Neural progenitor cell (in vitro differentiated cells): ENCODE data around the gene ODR4. TPM values are rescaled to one million over a fixed set of nuclear protein-coding genes. Genes with fewer than 3 reads are reported as not detected.
"Not testable (repeated sequence)": the region's sequence is repeated elsewhere in the genome, so short reads cannot be mapped to it uniquely, and the experiment has no call there.

Source experiments
- DNase-seq: peaks from one replicate; pipeline ENCODE4 v3.0.0-alpha.2; 2016; ENCODE audit warnings: low spot score
- H2AFZ ChIP-seq: fragments of 200-600 bp; sonication (generic); replicated peaks from 2 replicates; pipeline ENCODE4 v1.6.1; 2016; ENCODE audit warnings: antibody characterized with exemption
- H3F3A ChIP-seq: fragments of 200-600 bp; sonication (generic); 2 replicates; pipeline ENCODE4 v1.6.1; 2016; ENCODE audit warnings: antibody characterized with exemption, low read depth
- H3K27ac ChIP-seq: fragments of 200-600 bp; sonication (generic); 2 replicates; pipeline ENCODE4 v1.5.1; 2016; ENCODE audit warnings: mild to moderate bottlenecking
- H3K27me3 ChIP-seq: fragments of 200-600 bp; sonication (generic); 2 replicates; pipeline ENCODE4 v1.6.1; 2016; ENCODE audit warnings: mild to moderate bottlenecking, moderate library complexity
- H3K36me3 ChIP-seq: fragments of 200-600 bp; sonication (generic); 2 replicates; pipeline ENCODE4 v1.5.1; 2016
- H3K4me1 ChIP-seq: fragments of 200-600 bp; sonication (generic); 2 replicates; pipeline ENCODE4 v1.6.1; 2016; ENCODE audit warnings: mixed run types
- H3K4me2 ChIP-seq: fragments of 200-600 bp; sonication (generic); 2 replicates; pipeline ENCODE4 v1.6.1; 2016
- H3K4me3 ChIP-seq: fragments of 200-600 bp; sonication (generic); 2 replicates; pipeline ENCODE4 v1.5.1; 2016
- H3K79me2 ChIP-seq: fragments of 200-600 bp; sonication (generic); 2 replicates; pipeline ENCODE4 v1.6.1; 2016; ENCODE audit warnings: low read depth
- H3K9ac ChIP-seq: fragments of 200-600 bp; sonication (generic); 2 replicates; pipeline ENCODE4 v1.6.1; 2016
- H3K9me3 ChIP-seq: fragments of 200-600 bp; sonication (generic); 2 replicates; pipeline ENCODE4 v1.5.1; 2016; ENCODE audit warnings: low read depth
- H4K20me1 ChIP-seq: fragments of 200-600 bp; sonication (generic); 2 replicates; pipeline ENCODE4 v1.6.1; 2016; ENCODE audit warnings: low read depth
- H3K27ac Mint-ChIP-seq: 3 replicates; pipeline ENCODE4 v1.8.0; 2021; ENCODE audit warnings: mixed read lengths
- H3K27me3 Mint-ChIP-seq: 2 replicates; pipeline ENCODE4 v1.8.0; 2022; ENCODE audit warnings: low read depth, mild to moderate bottlenecking, inconsistent platforms, moderate library complexity, mixed read lengths; ENCODE audit not compliant: insufficient read depth
- H3K36me3 Mint-ChIP-seq: 3 replicates; pipeline ENCODE4 v1.8.0; 2021; ENCODE audit warnings: mixed read lengths
- H3K4me1 Mint-ChIP-seq: 3 replicates; pipeline ENCODE4 v1.8.0; 2021; ENCODE audit warnings: mixed read lengths
- H3K4me3 Mint-ChIP-seq: 3 replicates; pipeline ENCODE4 v1.8.0; 2021; ENCODE audit warnings: mild to moderate bottlenecking, moderate library complexity, mixed read lengths
- H3K9me3 Mint-ChIP-seq: 3 replicates; pipeline ENCODE4 v1.8.0; 2020; ENCODE audit warnings: mixed read lengths
- CTCF ChIP-seq: fragments of 200-600 bp; sonication (generic); IDR thresholded peaks from 2 replicates; pipeline ENCODE4 v1.5.1; 2017; ENCODE audit warnings: antibody characterized with exemption, mild to moderate bottlenecking
- EZH2 ChIP-seq: fragments of 200-600 bp; sonication (generic); IDR thresholded peaks from 2 replicates; pipeline ENCODE4 v1.6.1; 2017; ENCODE audit warnings: antibody characterized with exemption, mild to moderate bottlenecking, moderate library complexity
- EZH2phosphoT487 ChIP-seq: fragments of 200-600 bp; sonication (generic); IDR thresholded peaks from 2 replicates; pipeline ENCODE4 v1.6.1; 2017; ENCODE audit warnings: antibody characterized with exemption
- total RNA-seq: library from RNA; depleted of rRNA; stranded (reverse); fragments of >200 nt; gene quantifications from 2 replicates; pipeline ENCODE4 v1.2.3, GENCODE V29; 2015; ENCODE audit warnings: low replicate concordance

Gene ODR4
- total RNA-seq, 1 donor from 2014 or later, result 37.2 TPM

GRCh38 chr1:186454981-186455380, 79.3 kb downstream of the ODR4 start:
- Histone ChIP-seq H3K27me3 (no peaks in the 10 kb centered on the region), H4K20me1 (no peaks in the 10 kb centered on the region), H3K36me3 (no peaks in the 10 kb centered on the region), H3K27ac (no peak overlapping the region), H2AFZ (no peak overlapping the region), H3F3A (no peaks in the 10 kb centered on the region), H3K9me3 (no peaks in the 10 kb centered on the region), H3K4me3 (no peak overlapping the region), H3K4me1 (no peaks in the 10 kb centered on the region), H3K79me2 (no peaks in the 10 kb centered on the region), H3K9ac (no peak overlapping the region), H3K4me2 (no peak overlapping the region)
- Mint-ChIP-seq H3K27me3 (no peaks in the 10 kb centered on the region), H3K27ac (no peak overlapping the region), H3K9me3 (no peaks in the 10 kb centered on the region), H3K4me1 (no peaks in the 10 kb centered on the region), H3K36me3 (no peaks in the 10 kb centered on the region), H3K4me3 (no peak overlapping the region)
- TF ChIP-seq EZH2 (no peak), EZH2phosphoT487 (no peak), CTCF (no peak)
- DNase-seq, result no peak

- Histone ChIP-seq H3K9ac (no peak overlapping the region), H3F3A (no peaks in the 10 kb centered on the region), H3K27ac (no peak overlapping the region), H3K4me3 (no peak overlapping the region), H3K9me3 (no peaks in the 10 kb centered on the region), H2AFZ (no peak overlapping the region), H3K27me3 (no peaks in the 10 kb centered on the region), H3K4me1 (no peaks in the 10 kb centered on the region), H3K79me2 (no peaks in the 10 kb centered on the region), H3K4me2 (no peak overlapping the region), H4K20me1 (no peaks in the 10 kb centered on the region), H3K36me3 (no peaks in the 10 kb centered on the region)
- no peak overlapping the region for H3K27ac Mint-ChIP-seq
- no peaks in the 10 kb centered on the region for H3K27me3 Mint-ChIP-seq
- no peak overlapping the region for H3K4me3 Mint-ChIP-seq
- no peak for DNase-seq
- no peaks in the 10 kb centered on the region for H3K4me1 Mint-ChIP-seq
- no peaks in the 10 kb centered on the region for H3K36me3 Mint-ChIP-seq
- TF ChIP-seq CTCF (no peak), EZH2 (no peak), EZH2phosphoT487 (no peak)
- H3K9me3 Mint-ChIP-seq, result no peaks in the 10 kb centered on the region
Measured at GRCh38 chr1:186456729-186457255, 81.2 kb downstream of the ODR4 start.

GRCh38 chr1:186459161-186459560, 83.5 kb downstream of the ODR4 start:
- not testable (repeated sequence) for H2AFZ ChIP-seq, H3K9ac ChIP-seq, H3K36me3 Mint-ChIP-seq, H3K27me3 ChIP-seq, H3K9me3 Mint-ChIP-seq, H3K9me3 ChIP-seq, H3K4me3 ChIP-seq, H3F3A ChIP-seq, H3K27ac Mint-ChIP-seq, H3K4me1 ChIP-seq, H3K27ac ChIP-seq, H3K4me2 ChIP-seq, H4K20me1 ChIP-seq, H3K36me3 ChIP-seq, H3K79me2 ChIP-seq, DNase-seq, H3K4me3 Mint-ChIP-seq, H3K4me1 Mint-ChIP-seq, H3K27me3 Mint-ChIP-seq

- no peak within 1 kb of the TSS for H2AFZ ChIP-seq
- no peaks in the 10 kb centered on the region for H4K20me1 ChIP-seq
- no peak within 1 kb of the TSS for H3K4me2 ChIP-seq
- no peak within 1 kb of the TSS for H3K27ac ChIP-seq
- Mint-ChIP-seq H3K27me3 (no peaks in the 10 kb centered on the region), H3K36me3 (no peaks in the 10 kb centered on the region), H3K4me3 (no peak within 1 kb of the TSS), H3K9me3 (no peaks in the 10 kb centered on the region), H3K27ac (no peak within 1 kb of the TSS), H3K4me1 (no peaks in the 10 kb centered on the region)
- no peaks in the 10 kb centered on the region for H3K27me3 ChIP-seq
- no peak within 1 kb of the TSS for H3K9ac ChIP-seq
- no peaks in the 10 kb centered on the region for H3K4me1 ChIP-seq
- H3F3A ChIP-seq, result no peaks in the 10 kb centered on the region
- no peaks in the 10 kb centered on the region for H3K9me3 ChIP-seq
- DNase-seq, result no peak
- H3K79me2 ChIP-seq, result no peaks in the 10 kb centered on the region
- TF ChIP-seq EZH2phosphoT487, result no peak
- no peak for TF ChIP-seq EZH2
- TF ChIP-seq CTCF, result no peak
- no peak within 1 kb of the TSS for H3K4me3 ChIP-seq
- no peaks in the 10 kb centered on the region for H3K36me3 ChIP-seq
Measured at GRCh38 chr1:186461014-186461413, 85.4 kb downstream of the ODR4 start, which contains the start of gene PDC. Gene PDC, minus strand, starts transcription at chr1:186461114. Its CDS starts 11,655 bp downstream, at chr1:186449459.
